Lung (tissue), 12 donors: ENCODE data around the gene LMBRD2. TPM values are rescaled to one million over a fixed set of nuclear protein-coding genes. Genes with fewer than 3 reads are reported as not detected.

Experiments used
- ATAC-seq: fragments of 200-7000 bp; cut with Tn5 transposase; one replicate; pipeline ENCODE4 v1.9.1; 2020; ENCODE audit warnings: moderate number of reproducible peaks; ENCODE audit not compliant: insufficient read depth, low FRiP score
- DNase-seq, 3 donors: peaks; one replicate each; pipeline ENCODE4 v3.0.0-alpha.2; 2013 to 2017
- H3K27ac ChIP-seq, 2 donors: one replicate each; pipeline ENCODE4 v1.5.1; 2013; ENCODE audit warnings: mild to moderate bottlenecking in 2 of 2, moderate library complexity in 2 of 2, control low read depth in 1 of 2, inconsistent platforms in 1 of 2, low read depth in 1 of 2, low read length in 1 of 2
- H3K27me3 ChIP-seq, 3 donors: one replicate each; pipeline ENCODE4 v1.5.1; 2013; ENCODE audit warnings: low read length in 2 of 3; ENCODE audit not compliant: control insufficient read depth in 3 of 3, insufficient read depth in 3 of 3
- H3K36me3 ChIP-seq, 4 donors: one replicate each; pipeline ENCODE4 v1.5.1; 2013; ENCODE audit warnings: low read length in 4 of 4, mild to moderate bottlenecking in 1 of 4, moderate library complexity in 1 of 4; ENCODE audit not compliant: control insufficient read depth in 4 of 4, insufficient read depth in 4 of 4
- H3K4me1 ChIP-seq, 5 donors: one replicate each; pipeline ENCODE4 v1.5.1; 2013; ENCODE audit warnings: low read length in 5 of 5, mild to moderate bottlenecking in 2 of 5, moderate library complexity in 1 of 5; ENCODE audit not compliant: control insufficient read depth in 5 of 5, insufficient read depth in 5 of 5
- H3K4me3 ChIP-seq: one replicate; pipeline ENCODE4 v1.5.1; 2013; ENCODE audit warnings: mild to moderate bottlenecking, control low read depth, moderate library complexity
- H3K9ac ChIP-seq, 2 donors: one replicate each; pipeline ENCODE4 v1.5.1; 2013; ENCODE audit warnings: low read length in 2 of 2, control low read depth in 1 of 2; ENCODE audit not compliant: insufficient read depth in 1 of 2
- H3K9me3 ChIP-seq, 4 donors: one replicate each; pipeline ENCODE4 v1.5.1; 2013; ENCODE audit warnings: low read length in 3 of 4, mild to moderate bottlenecking in 1 of 4, moderate library complexity in 1 of 4; ENCODE audit not compliant: control insufficient read depth in 4 of 4, insufficient read depth in 3 of 4
- CTCF ChIP-seq: IDR thresholded peaks from 2 replicates; pipeline ENCODE4 v1.5.1; 2012; ENCODE audit warnings: mild to moderate bottlenecking; ENCODE audit errors: control extremely low read depth, extremely low read depth
- WGBS, 2 donors: extraction: QIAGEN DNeasy Blood & Tissue Kit; methylation state at CpG; one replicate each; pipeline ENCODE4 v1.1.7; 2013; 5-methylcytosine and 5-hydroxymethylcytosine counted together
- polyA plus RNA-seq, 2 donors: library from polyadenylated mRNA; stranded (reverse); fragments of 200-250 nt; gene quantifications; one replicate each; pipeline ENCODE4 v1.2.1, GENCODE V29; 2013
- total RNA-seq, 2 donors: library from RNA; depleted of rRNA in 1 of 2; stranded (reverse); fragments of >200 nt in 1 of 2; gene quantifications; one replicate each; pipeline ENCODE4 v1.2.1, GENCODE V29; 2014 to 2021
- donor health status: control.
- donor health status: control.
- donor health status: Bipolar disorder and iron deficiency.
- donor health status: healthy.
- donor health status: DM: yes; HTN: yes; CAD: no.

LMBRD2 gene
- total and polyA plus RNA-seq, 4 donors = 2.1 to 16.8 (median 7.9) TPM

- WGBS, 2 donors = 79 to 80% methylated on average over 3 of the region's 3 CpGs
- H3K9me3 ChIP-seq = no peaks in the 10 kb centered on the region
- H3K27me3 ChIP-seq = no peaks in the 10 kb centered on the region
- H3K4me1 ChIP-seq = peaks cover 0 to 9% (median 2%) of the 10 kb centered on the region in 5 donors
- ATAC-seq = no peak
- no peak overlapping the region for H3K4me3 ChIP-seq
- peaks cover 0 to 3% (median under 1%) of the 10 kb centered on the region in 4 donors for H3K36me3 ChIP-seq
- no peak for TF ChIP-seq CTCF
- H3K9ac ChIP-seq = no peak overlapping the region
- H3K27ac ChIP-seq = no peak overlapping the region
- DNase-seq = no peak
These were observed 5.3 kb downstream of the LMBRD2 start for GRCh38 chr5:36146390-36146789.

- H3K9me3 ChIP-seq = no peaks in the 10 kb centered on the region
- TF ChIP-seq CTCF = no peak
- no peaks in the 10 kb centered on the region for H3K27me3 ChIP-seq
- peaks cover 0 to 2% (median 0%) of the 10 kb centered on the region in 5 donors for H3K4me1 ChIP-seq
- DNase-seq (no peak), ATAC-seq (no peak)
- no peak overlapping the region for H3K4me3 ChIP-seq
- no peak overlapping the region for H3K9ac ChIP-seq
- 94 to 97% methylated on average over 4 of the region's 4 CpGs for WGBS, 2 donors
- no peak overlapping the region for H3K27ac ChIP-seq
- H3K36me3 ChIP-seq = peaks cover 0 to 3% (median 3%) of the 10 kb centered on the region in 4 donors
These were observed 6.4 kb downstream of the LMBRD2 start for GRCh38 chr5:36145311-36145710.

- peaks cover 3 to 13% (median 12%) of the 10 kb centered on the region in 4 donors for H3K36me3 ChIP-seq
- H3K4me3 ChIP-seq = no peak overlapping the region
- H3K27ac ChIP-seq = no peak overlapping the region
- H3K27me3 ChIP-seq = no peaks in the 10 kb centered on the region
- peaks cover 0 to 7% (median 4%) of the 10 kb centered on the region in 4 donors for H3K9me3 ChIP-seq
- ATAC-seq = no peak
- no peak for DNase-seq
- 99 to 100% methylated on average over 7 of the region's 7 CpGs for WGBS, 2 donors
- H3K4me1 ChIP-seq = no peaks in the 10 kb centered on the region
- no peak overlapping the region for H3K9ac ChIP-seq
- TF ChIP-seq CTCF = no peak
These were observed 12.6 kb downstream of the LMBRD2 start for GRCh38 chr5:36138900-36139683.

GRCh38 chr5:36136581-36136980 lies 15.1 kb downstream of the LMBRD2 start:
- no peak overlapping the region for H3K4me3 ChIP-seq
- H3K9ac ChIP-seq = no peak overlapping the region
- H3K9me3 ChIP-seq = peaks cover 0 to 7% (median 4%) of the 10 kb centered on the region in 4 donors
- peaks cover 5 to 13% (median 11%) of the 10 kb centered on the region in 4 donors for H3K36me3 ChIP-seq
- no peaks in the 10 kb centered on the region for H3K27me3 ChIP-seq
- no peak for DNase-seq
- ATAC-seq = no peak
- TF ChIP-seq CTCF = no peak
- no peak overlapping the region for H3K27ac ChIP-seq
- no peaks in the 10 kb centered on the region for H3K4me1 ChIP-seq
